Thyroid gland (tissue), 4 donors: Measurements from ENCODE around the gene FBXL17. TPM values are rescaled to one million over a fixed set of nuclear protein-coding genes. Genes with fewer than 3 reads are reported as not detected.

Experiments used
- DNase-seq, 2 donors: peaks; one replicate each; pipeline ENCODE4 v3.0.0-alpha.2; 2019
- H3K27ac ChIP-seq, 3 donors: fragments of 200-600 bp; sonication (generic); 1 replicate in 2 of 3; 2 replicates in 1 of 3; pipeline ENCODE4 v1.5.1; 2016 to 2019; ENCODE audit warnings: mild to moderate bottlenecking in 1 of 3, moderate library complexity in 1 of 3
- H3K27me3 ChIP-seq: fragments of 200-600 bp; sonication (generic); one replicate; pipeline ENCODE4 v1.5.1; 2019
- H3K36me3 ChIP-seq, 2 donors: fragments of 200-600 bp; sonication (generic); one replicate each; pipeline ENCODE4 v1.5.1; 2016 to 2019
- H3K4me1 ChIP-seq, 2 donors: fragments of 200-600 bp; sonication (generic); one replicate each; pipeline ENCODE4 v1.5.1; 2017 to 2019
- H3K4me3 ChIP-seq, 3 donors: fragments of 200-600 bp; sonication (generic); replicated peaks in 1 of 3; 1 replicate in 2 of 3; 2 replicates in 1 of 3; pipeline ENCODE4 v1.5.1; 2016; ENCODE audit warnings: mild to moderate bottlenecking in 1 of 3
- H3K9me3 ChIP-seq: fragments of 200-600 bp; sonication (generic); one replicate; pipeline ENCODE4 v1.5.1; 2017
- POLR2A ChIP-seq, 2 donors: fragments of 450-650 bp; IDR thresholded peaks; one replicate each; pipeline ENCODE4 v1.6.1; 2017; ENCODE audit warnings: antibody characterized with exemption in 2 of 2, mild to moderate bottlenecking in 2 of 2, moderate library complexity in 1 of 2
- WGBS, 2 donors: methylation state at CpG; one replicate each; pipeline ENCODE4 v1.1.5; 2017; 5-methylcytosine and 5-hydroxymethylcytosine counted together
- intact Hi-C: fragments of 100-400 bp; cut with DNase I; formaldehyde crosslinking; loops from one replicate; pipeline ENCODE4 v1.15.1; 2023
- total RNA-seq, 4 donors: library from RNA; depleted of rRNA; stranded (reverse); fragments of >200 nt; gene quantifications; one replicate each; pipeline ENCODE4 v1.2.3, GENCODE V29; 2016
- TF ChIP-seq, protein P1 (sequence below), 6 experiments: fragments of 200-600 bp in 3 of 6; fragments of 450-650 bp in 3 of 6; sonication (generic) in 3 of 6; IDR thresholded peaks; one replicate each; pipeline ENCODE4 v1.5.1; 2016 to 2019; ENCODE audit warnings: antibody characterized with exemption in 6 of 6, mild to moderate bottlenecking in 2 of 6, inconsistent platforms in 1 of 6, moderate library complexity in 1 of 6

Gene FBXL17
- total RNA-seq, 4 donors from 2014 or later = 37.6 to 77.7 (median 55.6) TPM

DNA sequence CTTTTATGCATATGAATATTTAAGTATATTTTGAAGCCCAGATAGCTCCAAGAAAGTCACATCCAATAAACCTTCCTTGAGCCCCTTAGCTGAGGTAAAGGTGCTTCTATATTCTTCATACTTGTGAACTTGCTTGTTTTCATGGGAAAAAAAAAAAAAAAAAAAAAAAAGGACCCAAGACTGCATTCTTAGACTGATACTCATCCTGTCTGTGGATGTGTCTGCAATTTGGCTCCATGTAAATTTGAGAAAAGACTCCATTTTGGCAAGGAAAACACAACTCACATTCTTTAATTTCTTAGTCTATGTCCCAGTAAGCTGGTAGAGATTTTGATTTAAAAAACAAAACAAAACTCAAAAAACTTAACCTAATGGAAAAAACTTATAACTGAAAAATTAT is 238.3 kb downstream of the FBXL17 start:
- H3K4me3 ChIP-seq = no peak overlapping the region
- H3K36me3 ChIP-seq = no peaks in the 10 kb centered on the region
- TF ChIP-seq, protein P1, sequence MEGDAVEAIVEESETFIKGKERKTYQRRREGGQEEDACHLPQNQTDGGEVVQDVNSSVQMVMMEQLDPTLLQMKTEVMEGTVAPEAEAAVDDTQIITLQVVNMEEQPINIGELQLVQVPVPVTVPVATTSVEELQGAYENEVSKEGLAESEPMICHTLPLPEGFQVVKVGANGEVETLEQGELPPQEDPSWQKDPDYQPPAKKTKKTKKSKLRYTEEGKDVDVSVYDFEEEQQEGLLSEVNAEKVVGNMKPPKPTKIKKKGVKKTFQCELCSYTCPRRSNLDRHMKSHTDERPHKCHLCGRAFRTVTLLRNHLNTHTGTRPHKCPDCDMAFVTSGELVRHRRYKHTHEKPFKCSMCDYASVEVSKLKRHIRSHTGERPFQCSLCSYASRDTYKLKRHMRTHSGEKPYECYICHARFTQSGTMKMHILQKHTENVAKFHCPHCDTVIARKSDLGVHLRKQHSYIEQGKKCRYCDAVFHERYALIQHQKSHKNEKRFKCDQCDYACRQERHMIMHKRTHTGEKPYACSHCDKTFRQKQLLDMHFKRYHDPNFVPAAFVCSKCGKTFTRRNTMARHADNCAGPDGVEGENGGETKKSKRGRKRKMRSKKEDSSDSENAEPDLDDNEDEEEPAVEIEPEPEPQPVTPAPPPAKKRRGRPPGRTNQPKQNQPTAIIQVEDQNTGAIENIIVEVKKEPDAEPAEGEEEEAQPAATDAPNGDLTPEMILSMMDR (IDR thresholded peaks at IDR 0.05) = no peak
- no peak for TF ChIP-seq POLR2A (IDR thresholded peaks at IDR 0.05)
- DNase-seq = no peak
- H3K9me3 ChIP-seq = no peaks in the 10 kb centered on the region
- intact Hi-C loops = no loop called here
- H3K27ac ChIP-seq = no peak overlapping the region
- no peaks in the 10 kb centered on the region for H3K27me3 ChIP-seq
- H3K4me1 ChIP-seq = peaks cover 11 to 16% of the 10 kb centered on the region in 2 donors

DNA sequence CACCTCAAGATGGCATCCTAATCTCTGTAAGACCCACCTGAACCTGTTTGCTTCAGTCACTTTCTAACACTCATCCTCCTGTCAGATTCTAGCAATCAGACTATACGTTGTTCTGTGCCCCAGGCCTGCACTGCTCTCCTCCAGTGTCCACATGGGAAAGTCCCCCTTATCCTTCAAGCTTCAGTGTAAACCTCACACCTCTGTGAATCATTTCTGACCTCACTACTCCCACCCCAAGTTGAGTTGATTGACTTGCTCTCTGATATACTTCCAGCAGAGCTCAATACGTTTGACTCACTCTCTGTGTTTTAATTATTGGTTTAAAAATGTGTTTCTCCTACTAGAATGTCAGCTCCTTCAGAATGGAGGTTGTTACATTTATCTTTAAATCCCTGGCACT is 240.2 kb downstream of the FBXL17 start:
- no peak for DNase-seq
- TF ChIP-seq, protein P1 (IDR thresholded peaks at IDR 0.05) = no peak
- Histone ChIP-seq H3K4me3 (no peak overlapping the region), H3K27me3 (no peaks in the 10 kb centered on the region), H3K36me3 (no peaks in the 10 kb centered on the region), H3K9me3 (no peaks in the 10 kb centered on the region), H3K4me1 (peaks cover 11 to 17% of the 10 kb centered on the region in 2 donors), H3K27ac (no peak overlapping the region)
- 92 to 95% methylated on average over 2 of the region's 2 CpGs for WGBS, 2 donors
- intact Hi-C loops = no loop called here

DNA sequence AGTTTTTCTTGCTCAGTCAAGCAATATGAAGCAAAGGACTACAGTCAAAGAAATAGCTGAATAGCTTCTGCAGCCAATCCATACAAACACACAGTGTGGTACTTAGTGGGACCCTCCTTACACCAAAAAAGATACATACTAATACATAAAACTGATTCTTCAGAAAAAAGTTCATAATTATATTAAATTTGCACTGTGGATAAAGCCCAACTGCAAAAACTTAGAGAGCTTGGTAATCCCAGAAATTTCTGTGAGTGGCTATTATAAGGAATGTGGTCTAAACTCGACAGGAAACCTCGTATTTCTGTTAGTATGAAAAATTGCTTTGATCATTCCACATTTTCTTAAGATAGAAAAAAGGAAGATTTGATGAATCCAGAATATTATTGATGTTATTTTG is 245.4 kb downstream of the FBXL17 start:
- no peak for DNase-seq
- Histone ChIP-seq H3K4me3 (no peak overlapping the region), H3K27me3 (no peaks in the 10 kb centered on the region), H3K27ac (no peak overlapping the region), H3K9me3 (no peaks in the 10 kb centered on the region), H3K4me1 (peaks cover 11 to 17% of the 10 kb centered on the region in 2 donors), H3K36me3 (no peaks in the 10 kb centered on the region)
- intact Hi-C loops = no loop called here
- TF ChIP-seq, protein P1 (IDR thresholded peaks at IDR 0.05) = no peak
- TF ChIP-seq POLR2A (IDR thresholded peaks at IDR 0.05) = no peak
- 31 to 46% methylated on average over 2 of the region's 2 CpGs for WGBS, 2 donors

DNA sequence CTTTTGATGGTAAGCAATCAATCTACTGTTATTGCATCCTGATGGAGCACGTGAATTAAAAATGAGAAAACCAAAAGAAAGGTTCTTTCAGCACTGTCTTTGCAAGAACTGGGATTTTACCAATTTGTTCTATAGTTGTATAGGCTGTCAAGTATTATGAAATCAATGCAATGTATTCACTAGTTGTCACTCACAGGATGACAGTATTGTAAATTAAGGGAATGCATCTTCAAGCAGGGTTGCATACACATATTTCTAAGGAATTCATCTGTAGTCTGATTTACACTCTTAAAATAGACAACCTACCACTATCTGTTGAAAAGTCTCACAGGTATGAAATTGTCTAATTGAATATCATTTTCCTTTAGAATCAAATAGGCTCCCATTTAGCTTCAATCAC is 252.8 kb downstream of the FBXL17 start:
- TF ChIP-seq, protein P1 (IDR thresholded peaks at IDR 0.05) = no peak
- TF ChIP-seq POLR2A (IDR thresholded peaks at IDR 0.05) = no peak
- WGBS, 2 donors = 100% methylated on average over 1 of the region's 1 CpG
- Histone ChIP-seq H3K4me3 (no peak overlapping the region), H3K36me3 (no peaks in the 10 kb centered on the region), H3K4me1 (peaks cover 6 to 9% of the 10 kb centered on the region in 2 donors), H3K9me3 (no peaks in the 10 kb centered on the region), H3K27me3 (no peaks in the 10 kb centered on the region), H3K27ac (no peak overlapping the region)
- intact Hi-C loops = no loop called here
- no peak for DNase-seq

DNA sequence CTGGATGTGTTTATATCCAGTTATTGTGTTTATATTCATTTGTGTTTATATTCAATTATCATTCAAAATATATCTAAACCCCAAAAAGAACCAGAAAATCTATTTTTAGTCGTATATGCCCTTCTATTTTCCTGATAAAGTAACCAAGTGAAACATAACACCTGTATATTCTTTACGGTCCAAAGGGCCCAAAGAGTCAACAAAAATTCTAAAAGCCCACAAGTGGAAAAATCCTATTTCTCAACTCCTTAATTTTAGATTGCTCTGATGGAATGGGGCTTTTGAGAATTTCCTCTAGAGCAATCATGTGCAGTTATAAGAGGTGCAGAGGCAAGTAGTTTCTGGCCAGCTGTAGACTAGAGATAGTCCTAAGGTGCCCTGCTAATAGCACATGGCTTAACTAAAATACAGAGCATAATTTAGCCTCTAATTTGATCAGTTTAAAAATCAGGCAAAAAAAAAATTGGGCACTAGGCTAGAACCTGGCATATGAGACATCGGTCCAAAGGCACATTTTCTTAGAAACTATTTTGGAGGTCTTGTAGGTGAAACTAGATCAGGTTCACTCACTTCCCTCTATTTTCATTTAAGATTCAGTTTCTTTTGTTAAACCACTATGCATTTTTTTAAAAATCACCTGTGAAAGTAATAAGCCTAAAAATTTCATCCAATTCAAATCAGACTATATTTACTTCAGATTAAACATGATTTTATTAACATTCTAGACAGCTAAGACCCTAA is 256.0 kb downstream of the FBXL17 start:
- peaks cover 8 to 25% of the 10 kb centered on the region in 2 donors for H3K4me1 ChIP-seq
- no peak overlapping the region for H3K4me3 ChIP-seq
- H3K27me3 ChIP-seq = no peaks in the 10 kb centered on the region
- 55 to 59% methylated on average over 3 of the region's 3 CpGs for WGBS, 2 donors
- no peaks in the 10 kb centered on the region for H3K9me3 ChIP-seq
- DNase-seq = peak; percentile 16 to 19
- TF ChIP-seq, protein P1 (IDR thresholded peaks at IDR 0.05) = peak in 1 of 6 experiments; percentile 23
- no peak for TF ChIP-seq POLR2A (IDR thresholded peaks at IDR 0.05)
- intact Hi-C loops = no loop called here
- H3K36me3 ChIP-seq = no peaks in the 10 kb centered on the region
- H3K27ac ChIP-seq = peak overlapping the region in 2 of 3 donors; percentile 1 to 44
